ENCODE results near the gene RYR2.

- TF ChIP-seq GATA3 (IDR thresholded peaks at IDR 0.05; ENCODE audit: low read depth, low read length) = no peak
- TF ChIP-seq GATA2 (IDR thresholded peaks at IDR 0.05; ENCODE audit: low read depth, low read length) = no peak
Observed at GRCh38 chr1:237583270-237583669, 541.3 kb downstream of the RYR2 start.

Measured in SH-SY5Y (cell line).